SK-N-SH (cell line): ENCODE data around the gene C10orf67. TPM values are rescaled to one million over a fixed set of nuclear protein-coding genes. Genes with fewer than 3 reads are reported as not detected.

ENCODE experiments used
- CTCF ChIA-PET: fragments of 300-600, 350-600 bp; formaldehyde crosslinking; extraction: SDS; loops from one replicate; lab custom pipeline; 2021; lab: Yijun Ruan, JAX
- POLR2A ChIA-PET: fragments of 350-600 bp; sonication (Branson Sonifier 250); formaldehyde crosslinking; extraction: SDS; loops from one replicate; lab custom pipeline; 2020; ENCODE audit warnings: antibody characterized with exemption, inconsistent platforms; lab: Yijun Ruan, JAX
- DNase-seq: peaks from one replicate; pipeline ENCODE4 v3.0.0; 2012
- H2AFZ ChIP-seq: fragments of 200-600 bp; sonication (generic); 2 replicates; pipeline ENCODE4 v1.8.1; 2016; ENCODE audit warnings: antibody characterized with exemption, mild to moderate bottlenecking, low read depth
- H3F3A ChIP-seq: fragments of 200-600 bp; sonication (generic); replicated peaks from 2 replicates; pipeline ENCODE3; 2016; ENCODE audit warnings: antibody characterized with exemption, mild to moderate bottlenecking; ENCODE audit not compliant: insufficient read depth
- H3K27ac ChIP-seq, 2 experiments: fragments of 200-500 bp in 1 of 2; fragments of 200-600 bp in 1 of 2; sonication (Bioruptor generic) in 1 of 2; sonication (generic), shearing (Covaris generic) in 1 of 2; 2 replicates each; pipeline versions ENCODE4 v1.5.1 to v1.6.1; 2014 to 2016; ENCODE audit warnings: low read depth in 2 of 2, inconsistent platforms in 1 of 2, low read length in 1 of 2, mild to moderate bottlenecking in 1 of 2, mixed read lengths in 1 of 2
- H3K27me3 ChIP-seq: fragments of 200-600 bp; sonication (generic), shearing (Covaris generic); 2 replicates; pipeline ENCODE4 v1.6.1; 2016; ENCODE audit warnings: mixed run types; ENCODE audit not compliant: insufficient read depth
- H3K36me3 ChIP-seq, 2 experiments: fragments of 200-500 bp in 1 of 2; fragments of 200-600 bp in 1 of 2; sonication (Bioruptor generic) in 1 of 2; sonication (generic) in 1 of 2; replicated peaks in 1 of 2; 2 replicates each; pipeline versions ENCODE3 to v1.5.1; 2014 to 2016; ENCODE audit warnings: low read length in 1 of 2, mild to moderate bottlenecking in 1 of 2; ENCODE audit not compliant: insufficient read depth in 2 of 2, control insufficient read depth in 1 of 2
- H3K4me1 ChIP-seq, 2 experiments: fragments of 200-500 bp in 1 of 2; fragments of 200-600 bp in 1 of 2; sonication (Bioruptor generic) in 1 of 2; sonication (generic), shearing (Covaris generic) in 1 of 2; 2 replicates each; pipeline versions ENCODE4 v1.5.1 to v1.6.1; 2014 to 2016; ENCODE audit warnings: low read depth in 1 of 2, low read length in 1 of 2, mixed run types in 1 of 2; ENCODE audit not compliant: insufficient read depth in 2 of 2, control insufficient read depth in 1 of 2
- H3K4me2 ChIP-seq: fragments of 200-600 bp; sonication (generic), shearing (Covaris generic); 2 replicates; pipeline ENCODE4 v1.6.1; 2017; ENCODE audit warnings: mixed run types
- H3K4me3 ChIP-seq, 2 experiments: fragments of 200-500 bp in 1 of 2; fragments of 200-600 bp in 1 of 2; sonication (Bioruptor generic) in 1 of 2; sonication (generic), shearing (Covaris generic) in 1 of 2; 2 replicates each; pipeline versions ENCODE4 v1.5.1 to v1.8.1; 2014 to 2016; ENCODE audit warnings: low read depth in 2 of 2, inconsistent platforms in 1 of 2, low read length in 1 of 2, mild to moderate bottlenecking in 1 of 2, mixed read lengths in 1 of 2, moderate library complexity in 1 of 2
- H3K79me2 ChIP-seq: fragments of 200-600 bp; sonication (generic); 2 replicates; pipeline ENCODE4 v1.8.1; 2017; ENCODE audit warnings: mild to moderate bottlenecking; ENCODE audit not compliant: insufficient read depth
- H3K9ac ChIP-seq: fragments of 200-600 bp; sonication (generic); 2 replicates; pipeline ENCODE4 v1.6.1; 2017; ENCODE audit warnings: mixed run types
- H3K9me2 ChIP-seq: fragments of 200-600 bp; sonication (generic); 2 replicates; pipeline ENCODE4 v1.6.1; 2017; ENCODE audit warnings: mixed run types
- H3K9me3 ChIP-seq: fragments of 200-600 bp; sonication (generic); 2 replicates; pipeline ENCODE4 v1.6.1; 2017; ENCODE audit warnings: mixed run types, mild to moderate bottlenecking, moderate library complexity
- H4K20me1 ChIP-seq: fragments of 200-600 bp; sonication (generic); 2 replicates; pipeline ENCODE4 v1.6.1; 2017; ENCODE audit warnings: mild to moderate bottlenecking, mixed run types; ENCODE audit not compliant: insufficient read depth
- CTCF ChIP-seq: fragments of 200-600 bp; sonication (generic); IDR thresholded peaks from 2 replicates; pipeline ENCODE4 v1.6.1; 2017; ENCODE audit warnings: antibody characterized with exemption, mild to moderate bottlenecking, moderate library complexity
- EZH2phosphoT487 ChIP-seq: fragments of 200-600 bp; sonication (generic); IDR thresholded peaks from 2 replicates; pipeline ENCODE4 v1.6.1; 2017; ENCODE audit warnings: low read depth, mixed run types, mild to moderate bottlenecking, antibody characterized with exemption, moderate library complexity, borderline replicate concordance
- FOSL2 ChIP-seq: IDR thresholded peaks from 2 replicates; pipeline ENCODE4 v1.4.0; 2012; ENCODE audit warnings: low read depth, mild to moderate bottlenecking, moderate library complexity, borderline replicate concordance
- FOXM1 ChIP-seq: IDR thresholded peaks from 2 replicates; pipeline ENCODE4 v1.4.0; 2012; ENCODE audit warnings: low read depth, mild to moderate bottlenecking
- GABPA ChIP-seq: IDR thresholded peaks from 2 replicates; pipeline ENCODE4 v1.4.0; 2012; ENCODE audit warnings: low read depth, mild to moderate bottlenecking
- GATA2 ChIP-seq: sonication (generic); formaldehyde crosslinking; IDR thresholded peaks from 2 replicates; pipeline ENCODE4 v1.5.0; 2020; ENCODE audit warnings: mild to moderate bottlenecking, missing genetic modification reagents
- MXI1 ChIP-seq: IDR thresholded peaks from 2 replicates; pipeline ENCODE4 v1.6.1; 2012; ENCODE audit warnings: mild to moderate bottlenecking, low read depth, low read length, improper control_type of control experiment
- NFIC ChIP-seq: IDR thresholded peaks from 2 replicates; pipeline ENCODE4 v1.4.0; 2012; ENCODE audit warnings: borderline replicate concordance
- NRF1 ChIP-seq: IDR thresholded peaks from 2 replicates; pipeline ENCODE4 v1.6.1; 2012; ENCODE audit warnings: low read depth, mild to moderate bottlenecking, low read length
- POLR2AphosphoS5 ChIP-seq: IDR thresholded peaks from 2 replicates; pipeline ENCODE4 v1.6.1; 2012; ENCODE audit warnings: low read depth, low read length
- RAD21 ChIP-seq: IDR thresholded peaks from 2 replicates; pipeline ENCODE4 v1.6.1; 2012; ENCODE audit warnings: mild to moderate bottlenecking, low read length
- RCOR1 ChIP-seq: fragments of 150-350 bp; IDR thresholded peaks from 2 replicates; pipeline ENCODE4 v1.6.1; 2017; ENCODE audit warnings: antibody characterized with exemption, low read length
- RFX5 ChIP-seq: IDR thresholded peaks from 2 replicates; pipeline ENCODE4 v1.6.1; 2012; ENCODE audit warnings: mild to moderate bottlenecking, improper control_type of control experiment, low read length
- SIN3A ChIP-seq: IDR thresholded peaks from 2 replicates; pipeline ENCODE4 v1.6.1; 2012; ENCODE audit warnings: low read depth, mild to moderate bottlenecking, low read length, moderate library complexity, borderline replicate concordance
- TAF1 ChIP-seq: IDR thresholded peaks from 2 replicates; pipeline ENCODE4 v1.6.1; 2012; ENCODE audit warnings: low read depth, mild to moderate bottlenecking, low read length, moderate library complexity, borderline replicate concordance
- USF1 ChIP-seq: IDR thresholded peaks from 2 replicates; pipeline ENCODE4 v1.4.0; 2012; ENCODE audit warnings: low read depth, borderline replicate concordance
- WGBS: methylation state at CpG from one replicate; pipeline ENCODE4 v1.1.6; 2017; ENCODE audit warnings: low lambda C conversion rate; 5-methylcytosine and 5-hydroxymethylcytosine counted together
- polyA plus RNA-seq, 3 experiments: library from polyadenylated mRNA; depleted of rRNA; stranded (reverse); fragments of >200 nt; gene quantifications; 2 replicates each; pipeline ENCODE4 v1.2.3, GENCODE V29; 2012
- TF ChIP-seq, protein P1 (sequence below): fragments of 150-350 bp; IDR thresholded peaks from 2 replicates; pipeline ENCODE4 v1.6.1; 2017; ENCODE audit warnings: antibody characterized with exemption, low read length, low read depth, borderline replicate concordance
- TF ChIP-seq, protein P2 (sequence below): IDR thresholded peaks from 2 replicates; pipeline ENCODE4 v1.4.0; 2012; ENCODE audit warnings: low read depth, borderline replicate concordance

Gene C10orf67
- polyA plus RNA-seq, 1 of the 3 experiments (the other 2 are of a cell fraction), result 0.97 TPM

- Histone ChIP-seq H3K4me1 (peaks cover 0 to 3% of the 10 kb centered on the region in 2 experiments; a peak in 1 of 4 replicates), H3F3A (no peaks in the 10 kb centered on the region), H3K9me3 (no peaks in the 10 kb centered on the region), H3K27ac (no peak overlapping the region), H3K36me3 (no peaks in the 10 kb centered on the region), H3K4me3 (no peak overlapping the region), H3K27me3 (no peaks in the 10 kb centered on the region), H3K9me2 (no peaks in the 10 kb centered on the region), H3K4me2 (no peak overlapping the region), H3K9ac (no peak overlapping the region), H3K79me2 (no peaks in the 10 kb centered on the region), H4K20me1 (no peaks in the 10 kb centered on the region), H2AFZ (no peak overlapping the region)
- POLR2A ChIA-PET, result no interaction called here
- 69% methylated on average over 1 of the region's 1 CpG for WGBS
- no peak for DNase-seq
- CTCF ChIA-PET, result interaction anchor here (0.6 to 0.8 kb wide), 2 partner anchors 36 to 57 kb away, joined by 3 read pairs; no protein-coding TSS in a partner anchor
- no peak for TF ChIP-seq RCOR1
- TF ChIP-seq GABPA, result no peak
- TF ChIP-seq, protein P1, sequence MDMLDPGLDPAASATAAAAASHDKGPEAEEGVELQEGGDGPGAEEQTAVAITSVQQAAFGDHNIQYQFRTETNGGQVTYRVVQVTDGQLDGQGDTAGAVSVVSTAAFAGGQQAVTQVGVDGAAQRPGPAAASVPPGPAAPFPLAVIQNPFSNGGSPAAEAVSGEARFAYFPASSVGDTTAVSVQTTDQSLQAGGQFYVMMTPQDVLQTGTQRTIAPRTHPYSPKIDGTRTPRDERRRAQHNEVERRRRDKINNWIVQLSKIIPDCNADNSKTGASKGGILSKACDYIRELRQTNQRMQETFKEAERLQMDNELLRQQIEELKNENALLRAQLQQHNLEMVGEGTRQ, result no peak
- TF ChIP-seq EZH2phosphoT487, result no peak
- no peak for TF ChIP-seq MXI1
- no peak for TF ChIP-seq SIN3A
- no peak for TF ChIP-seq FOXM1
Measured at GRCh38 chr10:23371073-23371472, 26.5 kb upstream of the C10orf67 start.

GRCh38 chr10:23370106-23370505 lies 25.5 kb upstream of the C10orf67 start:
- no peak for DNase-seq
- Histone ChIP-seq H3K4me2 (no peak overlapping the region), H3K9me2 (no peaks in the 10 kb centered on the region), H3K79me2 (no peaks in the 10 kb centered on the region), H3K4me1 (peaks cover 0 to 3% of the 10 kb centered on the region in 2 experiments; a peak in 1 of 4 replicates), H3K4me3 (no peak overlapping the region), H3K36me3 (no peaks in the 10 kb centered on the region), H3K9ac (no peak overlapping the region), H3F3A (no peaks in the 10 kb centered on the region), H2AFZ (no peak overlapping the region), H3K9me3 (no peaks in the 10 kb centered on the region), H4K20me1 (no peaks in the 10 kb centered on the region), H3K27me3 (no peaks in the 10 kb centered on the region), H3K27ac (no peak overlapping the region)
- POLR2A ChIA-PET, result no interaction called here
- CTCF ChIA-PET, result interaction anchor here (0.8 kb wide), 1 partner anchor 56 kb away, joined by 3 read pairs; no protein-coding TSS in a partner anchor
- TF ChIP-seq FOXM1 (no peak), RFX5 (no peak), EZH2phosphoT487 (no peak), FOSL2 (no peak), USF1 (no peak), MXI1 (no peak), GATA2 (CRISPR knock-in tag) (no peak), CTCF (no peak), POLR2AphosphoS5 (no peak), RCOR1 (no peak), NRF1 (no peak), TAF1 (no peak), NFIC (no peak), RAD21 (no peak)
- TF ChIP-seq, protein P2, sequence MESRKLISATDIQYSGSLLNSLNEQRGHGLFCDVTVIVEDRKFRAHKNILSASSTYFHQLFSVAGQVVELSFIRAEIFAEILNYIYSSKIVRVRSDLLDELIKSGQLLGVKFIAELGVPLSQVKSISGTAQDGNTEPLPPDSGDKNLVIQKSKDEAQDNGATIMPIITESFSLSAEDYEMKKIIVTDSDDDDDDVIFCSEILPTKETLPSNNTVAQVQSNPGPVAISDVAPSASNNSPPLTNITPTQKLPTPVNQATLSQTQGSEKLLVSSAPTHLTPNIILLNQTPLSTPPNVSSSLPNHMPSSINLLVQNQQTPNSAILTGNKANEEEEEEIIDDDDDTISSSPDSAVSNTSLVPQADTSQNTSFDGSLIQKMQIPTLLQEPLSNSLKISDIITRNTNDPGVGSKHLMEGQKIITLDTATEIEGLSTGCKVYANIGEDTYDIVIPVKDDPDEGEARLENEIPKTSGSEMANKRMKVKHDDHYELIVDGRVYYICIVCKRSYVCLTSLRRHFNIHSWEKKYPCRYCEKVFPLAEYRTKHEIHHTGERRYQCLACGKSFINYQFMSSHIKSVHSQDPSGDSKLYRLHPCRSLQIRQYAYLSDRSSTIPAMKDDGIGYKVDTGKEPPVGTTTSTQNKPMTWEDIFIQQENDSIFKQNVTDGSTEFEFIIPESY, result no peak
- TF ChIP-seq, protein P1, result no peak
- 73% methylated on average over 3 of the region's 3 CpGs for WGBS
